ENCODE data around the gene MESD. TPM values are rescaled to one million over a fixed set of nuclear protein-coding genes. Genes with fewer than 3 reads are reported as not detected.

The MESD gene
- total RNA-seq, 6 experiments from 2014 or later, result 31.8 to 42.1 (median 38.3) TPM

- DNase-seq, result peak; percentile 12
- Mint-ChIP-seq H3K4me3 (peak overlapping the region; percentile 47; the same call in 1 of the 2 replicates), H3K36me3 (ENCODE audit: low read depth) (peaks cover 27% of the 10 kb centered on the region), H3K27ac (peak overlapping the region; percentile 72), H3K4me1 (ENCODE audit: low read depth) (peaks cover 38% of the 10 kb centered on the region), H3K9me3 (peaks cover 5% of the 10 kb centered on the region), H3K27me3 (ENCODE audit: insufficient read depth) (peaks cover 20% of the 10 kb centered on the region)
- TF ChIP-seq CTCF (IDR thresholded peaks at IDR 0.05), result no peak
These were observed 59.9 kb downstream of the MESD start for GRCh38 chr15:80929689-80930088.

GRCh38 chr15:80929225-80929624 lies 60.4 kb downstream of the MESD start:
- peaks cover 27% of the 10 kb centered on the region for H3K36me3 Mint-ChIP-seq (ENCODE audit: low read depth)
- peaks cover 20% of the 10 kb centered on the region for H3K27me3 Mint-ChIP-seq (ENCODE audit: insufficient read depth)
- peak overlapping the region; percentile 72 for H3K27ac Mint-ChIP-seq
- peak overlapping the region; percentile 47 for H3K4me3 Mint-ChIP-seq
- no peak for TF ChIP-seq CTCF (IDR thresholded peaks at IDR 0.05)
- peaks cover 5% of the 10 kb centered on the region for H3K9me3 Mint-ChIP-seq
- peak; percentile 89 for DNase-seq
- peaks cover 33% of the 10 kb centered on the region for H3K4me1 Mint-ChIP-seq (ENCODE audit: low read depth)

GRCh38 chr15:80926126-80926525 lies 63.5 kb downstream of the MESD start:
- Mint-ChIP-seq H3K4me1 (ENCODE audit: low read depth) (peaks cover 39% of the 10 kb centered on the region), H3K27me3 (ENCODE audit: insufficient read depth) (peaks cover 27% of the 10 kb centered on the region), H3K4me3 (no peak overlapping the region), H3K36me3 (ENCODE audit: low read depth) (peaks cover 31% of the 10 kb centered on the region), H3K27ac (no peak overlapping the region), H3K9me3 (peaks cover 5% of the 10 kb centered on the region)
- DNase-seq, result no peak
- no peak for TF ChIP-seq CTCF (IDR thresholded peaks at IDR 0.05)

GRCh38 chr15:80925597-80926059 lies 64.0 kb downstream of the MESD start:
- peaks cover 5% of the 10 kb centered on the region for H3K9me3 Mint-ChIP-seq
- H3K36me3 Mint-ChIP-seq (ENCODE audit: low read depth), result peaks cover 31% of the 10 kb centered on the region
- DNase-seq, result no peak
- H3K27ac Mint-ChIP-seq, result no peak overlapping the region
- TF ChIP-seq CTCF (IDR thresholded peaks at IDR 0.05), result no peak
- peaks cover 27% of the 10 kb centered on the region for H3K27me3 Mint-ChIP-seq (ENCODE audit: insufficient read depth)
- no peak overlapping the region for H3K4me3 Mint-ChIP-seq
- H3K4me1 Mint-ChIP-seq (ENCODE audit: low read depth), result peaks cover 34% of the 10 kb centered on the region

- Mint-ChIP-seq H3K27me3 (ENCODE audit: insufficient read depth) (peaks cover 25% of the 10 kb centered on the region), H3K4me3 (no peak overlapping the region), H3K9me3 (peaks cover 5% of the 10 kb centered on the region), H3K4me1 (ENCODE audit: low read depth) (peaks cover 20% of the 10 kb centered on the region), H3K27ac (no peak overlapping the region), H3K36me3 (ENCODE audit: low read depth) (peaks cover 31% of the 10 kb centered on the region)
- TF ChIP-seq CTCF (IDR thresholded peaks at IDR 0.05), result no peak
- DNase-seq, result no peak
These were observed 65.3 kb downstream of the MESD start for GRCh38 chr15:80924278-80924677.

GRCh38 chr15:80923668-80924067 lies 66.0 kb downstream of the MESD start:
- H3K9me3 Mint-ChIP-seq, result peaks cover 5% of the 10 kb centered on the region
- no peak for TF ChIP-seq CTCF (IDR thresholded peaks at IDR 0.05)
- DNase-seq, result peak; percentile 7
- peaks cover 27% of the 10 kb centered on the region for H3K36me3 Mint-ChIP-seq (ENCODE audit: low read depth)
- H3K27ac Mint-ChIP-seq, result peak overlapping the region; percentile 46; the same call in 1 of the 2 replicates
- H3K27me3 Mint-ChIP-seq (ENCODE audit: insufficient read depth), result peaks cover 25% of the 10 kb centered on the region
- H3K4me3 Mint-ChIP-seq, result no peak overlapping the region
- peaks cover 14% of the 10 kb centered on the region for H3K4me1 Mint-ChIP-seq (ENCODE audit: low read depth)
